Measurements from ENCODE around the gene FAAH.

DNA sequence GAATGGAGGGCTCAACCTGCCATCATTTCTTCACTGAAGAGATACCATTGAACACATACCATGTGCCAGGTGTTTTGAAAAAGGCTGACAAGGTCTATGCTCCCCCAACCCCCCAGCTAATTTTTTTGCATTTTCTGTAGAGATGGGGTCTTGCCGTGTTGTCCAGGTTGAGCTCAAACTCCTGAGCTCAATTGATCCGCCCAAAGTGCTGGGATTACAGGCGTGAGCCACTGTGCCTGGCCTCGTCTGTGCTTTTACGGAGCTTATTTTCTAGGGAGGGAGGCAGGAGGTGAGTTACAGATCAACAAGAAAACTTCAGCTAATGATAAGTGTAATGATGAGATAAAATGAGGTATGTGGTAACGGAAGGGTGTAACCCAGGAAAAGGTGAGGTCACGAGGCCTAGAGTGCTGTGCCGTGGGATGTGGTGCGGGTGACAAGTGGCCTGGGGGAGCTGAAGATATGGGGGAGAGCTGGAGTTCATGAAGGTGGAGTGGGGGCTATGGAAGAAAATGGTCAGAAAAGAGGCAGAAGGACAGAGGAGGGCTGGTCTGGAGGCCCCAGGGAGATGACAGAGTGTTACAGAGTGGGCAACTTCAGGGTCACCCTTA lies 28.2 kb downstream of the FAAH start:
- TF ChIP-seq POLR2A (IDR thresholded peaks at IDR 0.05; ENCODE audit: borderline replicate concordance, extremely low read depth, insufficient read depth, insufficient read length) (no peak), POLR2AphosphoS5 (IDR thresholded peaks at IDR 0.05; ENCODE audit: low read depth, low read length) (no peak), RAD21 (IDR thresholded peaks at IDR 0.05; ENCODE audit: low read depth) (no peak)
- TF ChIP-seq, protein P1, sequence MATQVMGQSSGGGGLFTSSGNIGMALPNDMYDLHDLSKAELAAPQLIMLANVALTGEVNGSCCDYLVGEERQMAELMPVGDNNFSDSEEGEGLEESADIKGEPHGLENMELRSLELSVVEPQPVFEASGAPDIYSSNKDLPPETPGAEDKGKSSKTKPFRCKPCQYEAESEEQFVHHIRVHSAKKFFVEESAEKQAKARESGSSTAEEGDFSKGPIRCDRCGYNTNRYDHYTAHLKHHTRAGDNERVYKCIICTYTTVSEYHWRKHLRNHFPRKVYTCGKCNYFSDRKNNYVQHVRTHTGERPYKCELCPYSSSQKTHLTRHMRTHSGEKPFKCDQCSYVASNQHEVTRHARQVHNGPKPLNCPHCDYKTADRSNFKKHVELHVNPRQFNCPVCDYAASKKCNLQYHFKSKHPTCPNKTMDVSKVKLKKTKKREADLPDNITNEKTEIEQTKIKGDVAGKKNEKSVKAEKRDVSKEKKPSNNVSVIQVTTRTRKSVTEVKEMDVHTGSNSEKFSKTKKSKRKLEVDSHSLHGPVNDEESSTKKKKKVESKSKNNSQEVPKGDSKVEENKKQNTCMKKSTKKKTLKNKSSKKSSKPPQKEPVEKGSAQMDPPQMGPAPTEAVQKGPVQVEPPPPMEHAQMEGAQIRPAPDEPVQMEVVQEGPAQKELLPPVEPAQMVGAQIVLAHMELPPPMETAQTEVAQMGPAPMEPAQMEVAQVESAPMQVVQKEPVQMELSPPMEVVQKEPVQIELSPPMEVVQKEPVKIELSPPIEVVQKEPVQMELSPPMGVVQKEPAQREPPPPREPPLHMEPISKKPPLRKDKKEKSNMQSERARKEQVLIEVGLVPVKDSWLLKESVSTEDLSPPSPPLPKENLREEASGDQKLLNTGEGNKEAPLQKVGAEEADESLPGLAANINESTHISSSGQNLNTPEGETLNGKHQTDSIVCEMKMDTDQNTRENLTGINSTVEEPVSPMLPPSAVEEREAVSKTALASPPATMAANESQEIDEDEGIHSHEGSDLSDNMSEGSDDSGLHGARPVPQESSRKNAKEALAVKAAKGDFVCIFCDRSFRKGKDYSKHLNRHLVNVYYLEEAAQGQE (IDR thresholded peaks at IDR 0.05; ENCODE audit: low read depth), result no peak
- TF ChIP-seq, protein P2, sequence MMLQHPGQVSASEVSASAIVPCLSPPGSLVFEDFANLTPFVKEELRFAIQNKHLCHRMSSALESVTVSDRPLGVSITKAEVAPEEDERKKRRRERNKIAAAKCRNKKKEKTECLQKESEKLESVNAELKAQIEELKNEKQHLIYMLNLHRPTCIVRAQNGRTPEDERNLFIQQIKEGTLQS (IDR thresholded peaks at IDR 0.05), result no peak
